Adrenal gland (tissue), 5 donors: ENCODE results near the gene PLA2G2C.

Experiments
- POLR2A ChIP-seq, 2 donors: fragments of 450-650 bp; IDR thresholded peaks; one replicate each; pipeline ENCODE4 v1.6.1; 2017; ENCODE audit warnings: antibody characterized with exemption in 2 of 2, mild to moderate bottlenecking in 2 of 2, moderate library complexity in 1 of 2
- TF ChIP-seq, protein P1 (sequence below), 6 experiments: fragments of 450-650 bp in 4 of 6; fragments of 200-600 bp in 2 of 6; sonication (generic) in 1 of 6; IDR thresholded peaks; 1 replicate in 5 of 6; 2 replicates in 1 of 6; pipeline versions ENCODE4 v1.5.1 to v1.8.0; 2016 to 2021; ENCODE audit warnings: antibody characterized with exemption in 6 of 6, mild to moderate bottlenecking in 2 of 6, moderate library complexity in 1 of 6
- donor health status: DM: no; HTN: no; CAD: no.

DNA sequence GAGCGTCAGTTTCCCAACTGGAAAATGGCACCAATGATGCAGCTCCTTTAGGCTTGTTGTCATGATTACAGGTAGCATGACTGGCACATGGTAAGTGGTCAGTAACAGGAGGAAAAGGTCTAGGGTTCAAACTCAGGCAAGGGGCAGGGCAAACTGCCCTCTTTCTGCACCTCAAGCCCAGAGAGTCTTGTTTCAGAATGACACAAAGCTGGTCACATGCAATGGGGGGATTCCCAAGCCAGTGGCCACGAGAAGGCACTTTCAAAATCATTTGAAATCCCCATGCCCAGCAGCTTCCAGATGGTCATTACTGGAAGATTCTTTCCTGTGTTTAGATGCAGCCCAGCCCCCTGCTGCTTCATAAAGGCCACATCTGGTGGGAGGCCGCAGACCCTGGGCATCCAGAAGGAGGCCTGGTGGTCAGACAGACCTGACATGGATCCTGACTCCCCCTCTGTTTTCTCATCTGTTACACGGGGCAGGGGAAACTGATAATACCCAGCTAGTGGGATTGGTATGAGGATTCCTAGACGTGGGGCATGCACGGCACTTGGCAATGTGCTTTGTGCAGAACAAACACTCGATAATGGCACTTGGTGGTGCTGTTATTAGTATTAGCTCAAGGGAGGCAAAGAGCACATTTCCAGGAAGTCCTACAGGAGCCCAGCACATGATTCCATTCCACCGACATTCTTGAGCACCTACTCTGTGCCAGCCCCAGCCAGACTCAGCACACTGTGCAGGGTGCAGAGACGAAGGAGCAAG is 60.1 kb downstream of the PLA2G2C start:
- TF ChIP-seq POLR2A (IDR thresholded peaks at IDR 0.05) = no peak
- TF ChIP-seq, protein P1, sequence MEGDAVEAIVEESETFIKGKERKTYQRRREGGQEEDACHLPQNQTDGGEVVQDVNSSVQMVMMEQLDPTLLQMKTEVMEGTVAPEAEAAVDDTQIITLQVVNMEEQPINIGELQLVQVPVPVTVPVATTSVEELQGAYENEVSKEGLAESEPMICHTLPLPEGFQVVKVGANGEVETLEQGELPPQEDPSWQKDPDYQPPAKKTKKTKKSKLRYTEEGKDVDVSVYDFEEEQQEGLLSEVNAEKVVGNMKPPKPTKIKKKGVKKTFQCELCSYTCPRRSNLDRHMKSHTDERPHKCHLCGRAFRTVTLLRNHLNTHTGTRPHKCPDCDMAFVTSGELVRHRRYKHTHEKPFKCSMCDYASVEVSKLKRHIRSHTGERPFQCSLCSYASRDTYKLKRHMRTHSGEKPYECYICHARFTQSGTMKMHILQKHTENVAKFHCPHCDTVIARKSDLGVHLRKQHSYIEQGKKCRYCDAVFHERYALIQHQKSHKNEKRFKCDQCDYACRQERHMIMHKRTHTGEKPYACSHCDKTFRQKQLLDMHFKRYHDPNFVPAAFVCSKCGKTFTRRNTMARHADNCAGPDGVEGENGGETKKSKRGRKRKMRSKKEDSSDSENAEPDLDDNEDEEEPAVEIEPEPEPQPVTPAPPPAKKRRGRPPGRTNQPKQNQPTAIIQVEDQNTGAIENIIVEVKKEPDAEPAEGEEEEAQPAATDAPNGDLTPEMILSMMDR (IDR thresholded peaks at IDR 0.05) = no peak
